HepG2 (cell line): Measurements from ENCODE around the gene ATXN7L3. TPM values are rescaled to one million over a fixed set of nuclear protein-coding genes. Genes with fewer than 3 reads are reported as not detected.

ENCODE experiments used
- ASH2L ChIP-seq: fragments of 300-600, 200-600 bp; sonication (generic); IDR thresholded peaks from 2 replicates; pipeline ENCODE4 v1.7.0; 2017; ENCODE audit warnings: low read depth, mild to moderate bottlenecking, moderate library complexity, mixed read lengths, low read length; ENCODE audit not compliant: insufficient read length
- DPF2 ChIP-seq: sonication (generic); formaldehyde crosslinking; IDR thresholded peaks from 2 replicates; pipeline ENCODE4 v1.4.0; 2020; ENCODE audit warnings: mild to moderate bottlenecking, low read depth, missing genetic modification reagents, borderline replicate concordance
- FOSL2 ChIP-seq: sonication (generic); formaldehyde crosslinking; IDR thresholded peaks from 2 replicates; pipeline ENCODE4 v1.4.0; 2020; ENCODE audit warnings: missing genetic modification reagents
- HDAC1 ChIP-seq: sonication (generic); formaldehyde crosslinking; IDR thresholded peaks from 2 replicates; pipeline ENCODE4 v1.5.1; 2020; ENCODE audit warnings: mild to moderate bottlenecking, missing genetic modification reagents
- HNRNPUL1 ChIP-seq: fragments of 200-400 bp; formaldehyde crosslinking; IDR thresholded peaks from 2 replicates; pipeline ENCODE4 v1.6.1; 2017; ENCODE audit warnings: low read depth, mild to moderate bottlenecking, low read length, moderate library complexity
- HOXA5 ChIP-seq: sonication (generic); formaldehyde crosslinking; IDR thresholded peaks from 2 replicates; pipeline ENCODE4 v1.4.0; 2020; ENCODE audit warnings: missing genetic modification reagents
- KDM5A ChIP-seq: fragments of 200-600 bp; sonication (generic); IDR thresholded peaks from 2 replicates; pipeline ENCODE4 v1.7.0; 2018; ENCODE audit warnings: antibody characterized with exemption, mild to moderate bottlenecking, low read length, borderline replicate concordance
- NFAT5 ChIP-seq: sonication (generic); formaldehyde crosslinking; IDR thresholded peaks from 2 replicates; pipeline ENCODE4 v1.4.0; 2020; ENCODE audit warnings: missing genetic modification reagents
- TEF ChIP-seq: sonication (generic); formaldehyde crosslinking; IDR thresholded peaks from 2 replicates; pipeline ENCODE4 v1.5.0; 2020; ENCODE audit warnings: missing genetic modification reagents
- ZBTB38 ChIP-seq: sonication (generic); formaldehyde crosslinking; IDR thresholded peaks from 2 replicates; pipeline ENCODE4 v1.5.1; 2020; ENCODE audit warnings: mild to moderate bottlenecking, missing genetic modification reagents
- ZNF121 ChIP-seq: sonication (generic); formaldehyde crosslinking; IDR thresholded peaks from 2 replicates; pipeline ENCODE4 v1.5.0; 2020; ENCODE audit warnings: mild to moderate bottlenecking, missing genetic modification reagents
- ZNF605 ChIP-seq: sonication (generic); formaldehyde crosslinking; IDR thresholded peaks from 2 replicates; pipeline ENCODE4 v1.8.0; 2022; ENCODE audit warnings: mild to moderate bottlenecking, missing genetic modification reagents
- polyA plus RNA-seq, 8 experiments: library from polyadenylated mRNA; depleted of rRNA in 3 of 8; stranded (reverse) in 7 of 8; unstranded in 1 of 8; fragments of >200 nt; fragmentation: Illumina TruSeq in 4 of 8; extraction: Trizol in 4 of 8; gene quantifications; 2 replicates each; pipeline versions ENCODE4 v1.2.1 to v1.2.3, GENCODE V29; 2011 to 2016; ENCODE audit warnings: low read depth in 4 of 8, missing spikeins in 1 of 8, mixed read lengths in 1 of 8; ENCODE audit not compliant: insufficient read depth in 1 of 8
- total RNA-seq, 5 experiments: library from RNA; depleted of rRNA; stranded (reverse); fragments of >200 nt; fragmentation: Illumina TruSeq; extraction: Trizol; gene quantifications; 2 replicates each; pipeline ENCODE4 v1.2.3, GENCODE V29; 2016; ENCODE audit warnings: low read depth in 1 of 5
- TF ChIP-seq, protein P1 (sequence below): sonication (generic); formaldehyde crosslinking; IDR thresholded peaks from 2 replicates; pipeline ENCODE4 v1.4.0; 2020; ENCODE audit warnings: low read depth, missing genetic modification reagents
- TF ChIP-seq, protein P2 (sequence below): sonication (generic); formaldehyde crosslinking; IDR thresholded peaks from 2 replicates; pipeline ENCODE4 v1.4.0; 2020; ENCODE audit warnings: mild to moderate bottlenecking, low read depth, missing genetic modification reagents
- TF ChIP-seq, protein P3 (sequence below): sonication (generic); formaldehyde crosslinking; IDR thresholded peaks from 2 replicates; pipeline ENCODE4 v1.5.1; 2020; ENCODE audit warnings: mild to moderate bottlenecking, moderate library complexity, missing genetic modification reagents

ATXN7L3 gene
- total and polyA plus RNA-seq, 2 of the 13 experiments (the other 11 are each of a cell fraction or from before 2014, with no cell fraction given) = 44.5 to 59.1 TPM

DNA sequence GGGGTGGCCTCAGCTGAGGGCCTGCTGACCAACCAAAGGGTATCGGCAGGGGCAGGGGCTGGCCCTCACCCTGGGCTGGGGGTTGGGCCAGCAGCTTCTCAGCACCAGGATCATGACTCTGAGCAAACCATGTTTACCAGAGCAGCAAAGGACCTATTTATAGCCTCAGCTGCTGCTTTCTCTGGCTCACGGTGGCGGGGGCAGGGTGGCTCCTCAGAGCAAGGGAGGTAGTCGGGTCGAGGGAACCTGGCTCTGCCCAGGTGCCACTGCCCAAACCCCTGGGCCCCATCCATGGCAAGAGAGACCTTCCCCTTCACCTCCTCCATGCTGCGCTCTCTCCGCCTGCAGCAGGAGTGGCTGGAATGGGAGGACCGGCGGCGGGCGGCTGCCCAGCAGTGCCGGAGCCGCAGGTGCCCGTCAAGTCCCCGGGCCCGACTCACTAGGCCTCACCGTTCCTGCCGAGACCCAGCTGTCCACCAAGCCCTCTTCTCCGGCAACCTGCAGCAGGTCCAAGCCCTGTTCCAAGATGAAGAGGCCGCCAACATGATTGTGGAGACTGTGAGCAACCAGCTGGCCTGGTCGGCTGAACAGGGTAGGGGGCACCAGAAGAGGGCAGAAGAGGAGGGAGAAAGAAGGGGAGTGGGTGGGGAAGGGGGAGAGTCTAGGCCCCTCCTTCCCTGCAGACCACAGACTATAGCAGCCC lies 29.0 kb downstream of the ATXN7L3 start, which contains the start of gene ASB16 (continued):
- TF ChIP-seq NFAT5 (CRISPR knock-in tag) = no peak
- TF ChIP-seq, protein P1, sequence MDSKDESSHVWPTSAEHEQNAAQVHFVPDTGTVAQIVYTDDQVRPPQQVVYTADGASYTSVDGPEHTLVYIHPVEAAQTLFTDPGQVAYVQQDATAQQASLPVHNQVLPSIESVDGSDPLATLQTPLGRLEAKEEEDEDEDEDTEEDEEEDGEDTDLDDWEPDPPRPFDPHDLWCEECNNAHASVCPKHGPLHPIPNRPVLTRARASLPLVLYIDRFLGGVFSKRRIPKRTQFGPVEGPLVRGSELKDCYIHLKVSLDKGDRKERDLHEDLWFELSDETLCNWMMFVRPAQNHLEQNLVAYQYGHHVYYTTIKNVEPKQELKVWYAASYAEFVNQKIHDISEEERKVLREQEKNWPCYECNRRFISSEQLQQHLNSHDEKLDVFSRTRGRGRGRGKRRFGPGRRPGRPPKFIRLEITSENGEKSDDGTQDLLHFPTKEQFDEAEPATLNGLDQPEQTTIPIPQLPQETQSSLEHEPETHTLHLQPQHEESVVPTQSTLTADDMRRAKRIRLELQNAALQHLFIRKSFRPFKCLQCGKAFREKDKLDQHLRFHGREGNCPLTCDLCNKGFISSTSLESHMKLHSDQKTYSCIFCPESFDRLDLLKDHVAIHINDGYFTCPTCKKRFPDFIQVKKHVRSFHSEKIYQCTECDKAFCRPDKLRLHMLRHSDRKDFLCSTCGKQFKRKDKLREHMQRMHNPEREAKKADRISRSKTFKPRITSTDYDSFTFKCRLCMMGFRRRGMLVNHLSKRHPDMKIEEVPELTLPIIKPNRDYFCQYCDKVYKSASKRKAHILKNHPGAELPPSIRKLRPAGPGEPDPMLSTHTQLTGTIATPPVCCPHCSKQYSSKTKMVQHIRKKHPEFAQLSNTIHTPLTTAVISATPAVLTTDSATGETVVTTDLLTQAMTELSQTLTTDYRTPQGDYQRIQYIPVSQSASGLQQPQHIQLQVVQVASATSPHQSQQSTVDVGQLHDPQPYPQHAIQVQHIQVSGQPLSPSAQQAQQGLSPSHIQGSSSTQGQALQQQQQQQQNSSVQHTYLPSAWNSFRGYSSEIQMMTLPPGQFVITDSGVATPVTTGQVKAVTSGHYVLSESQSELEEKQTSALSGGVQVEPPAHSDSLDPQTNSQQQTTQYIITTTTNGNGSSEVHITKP (CRISPR knock-in tag) = peak; percentile 30; the same call in 1 of the 2 replicates
- TF ChIP-seq HOXA5 = no peak
- TF ChIP-seq HDAC1 (CRISPR knock-in tag) = 0 out of 2 replicates have a peak, but pooled peaks have one; percentile 33
- TF ChIP-seq, protein P2, sequence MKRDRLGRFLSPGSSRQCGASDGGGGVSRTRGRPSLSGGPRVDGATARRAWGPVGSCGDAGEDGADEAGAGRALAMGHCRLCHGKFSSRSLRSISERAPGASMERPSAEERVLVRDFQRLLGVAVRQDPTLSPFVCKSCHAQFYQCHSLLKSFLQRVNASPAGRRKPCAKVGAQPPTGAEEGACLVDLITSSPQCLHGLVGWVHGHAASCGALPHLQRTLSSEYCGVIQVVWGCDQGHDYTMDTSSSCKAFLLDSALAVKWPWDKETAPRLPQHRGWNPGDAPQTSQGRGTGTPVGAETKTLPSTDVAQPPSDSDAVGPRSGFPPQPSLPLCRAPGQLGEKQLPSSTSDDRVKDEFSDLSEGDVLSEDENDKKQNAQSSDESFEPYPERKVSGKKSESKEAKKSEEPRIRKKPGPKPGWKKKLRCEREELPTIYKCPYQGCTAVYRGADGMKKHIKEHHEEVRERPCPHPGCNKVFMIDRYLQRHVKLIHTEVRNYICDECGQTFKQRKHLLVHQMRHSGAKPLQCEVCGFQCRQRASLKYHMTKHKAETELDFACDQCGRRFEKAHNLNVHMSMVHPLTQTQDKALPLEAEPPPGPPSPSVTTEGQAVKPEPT (CRISPR knock-in tag) = 0 out of 2 replicates have a peak, but pooled peaks have one; percentile 50
- TF ChIP-seq DPF2 (CRISPR knock-in tag) = no peak
- no peak for TF ChIP-seq ASH2L
- TF ChIP-seq, protein P3, sequence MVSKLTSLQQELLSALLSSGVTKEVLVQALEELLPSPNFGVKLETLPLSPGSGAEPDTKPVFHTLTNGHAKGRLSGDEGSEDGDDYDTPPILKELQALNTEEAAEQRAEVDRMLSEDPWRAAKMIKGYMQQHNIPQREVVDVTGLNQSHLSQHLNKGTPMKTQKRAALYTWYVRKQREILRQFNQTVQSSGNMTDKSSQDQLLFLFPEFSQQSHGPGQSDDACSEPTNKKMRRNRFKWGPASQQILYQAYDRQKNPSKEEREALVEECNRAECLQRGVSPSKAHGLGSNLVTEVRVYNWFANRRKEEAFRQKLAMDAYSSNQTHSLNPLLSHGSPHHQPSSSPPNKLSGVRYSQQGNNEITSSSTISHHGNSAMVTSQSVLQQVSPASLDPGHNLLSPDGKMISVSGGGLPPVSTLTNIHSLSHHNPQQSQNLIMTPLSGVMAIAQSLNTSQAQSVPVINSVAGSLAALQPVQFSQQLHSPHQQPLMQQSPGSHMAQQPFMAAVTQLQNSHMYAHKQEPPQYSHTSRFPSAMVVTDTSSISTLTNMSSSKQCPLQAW = peak; percentile 57; the same call in 1 of the 2 replicates
- TF ChIP-seq HNRNPUL1 = no peak
- no peak for TF ChIP-seq TEF (CRISPR knock-in tag)
- TF ChIP-seq ZNF605 (CRISPR knock-in tag) = peak; percentile 44; the same call in 1 of the 2 replicates
- TF ChIP-seq FOSL2 = 0 out of 2 replicates have a peak, but pooled peaks have one; percentile 15
- TF ChIP-seq ZNF121 = no peak
- TF ChIP-seq KDM5A = no peak
- no peak for TF ChIP-seq ZBTB38 (CRISPR knock-in tag)
